ENCODE results near the gene C1QTNF3. TPM values are rescaled to one million over a fixed set of nuclear protein-coding genes. Genes with fewer than 3 reads are reported as not detected.
"Not testable (repeated sequence)": the region's sequence is repeated elsewhere in the genome, so short reads cannot be mapped to it uniquely, and the experiment has no call there.

C1QTNF3 gene
- total and polyA plus RNA-seq, 2 donors (not counting 3 experiments of a cell fraction or from before 2014, with no cell fraction given) = 1.6 TPM

- H3K4me3 ChIP-seq (replicated peaks in 1 of 3; ENCODE audit: insufficient read depth in 1 of 3, low read depth in 1 of 3, low read length in 3 of 3); H3K27me3 ChIP-seq (ENCODE audit: control insufficient read depth in 2 of 2, insufficient read depth in 2 of 2, low read length in 2 of 2); H3K4me2 ChIP-seq (ENCODE audit: insufficient read depth, low read length); H3K27ac ChIP-seq (ENCODE audit: insufficient read depth, low read depth, low read length); H3K9ac ChIP-seq (replicated peaks; ENCODE audit: extremely low read depth, insufficient read depth, low read length); H3K79me2 ChIP-seq (ENCODE audit: control insufficient read depth, insufficient read depth, low read length); BruUV-seq (replicated peaks); CTCF ChIA-PET; DNase-seq (ENCODE audit: low read depth, low spot score); H3K9me3 ChIP-seq (replicated peaks; ENCODE audit: control insufficient read depth, insufficient read depth, low read length); H2AFZ ChIP-seq (ENCODE audit: low read depth, low read length); H3K36me3 ChIP-seq (ENCODE audit: control insufficient read depth in 2 of 2, extremely low read depth in 1 of 2, insufficient read depth in 2 of 2, low read length in 2 of 2); H3K9me1 ChIP-seq (replicated peaks; ENCODE audit: control insufficient read depth, extremely low read depth, insufficient read depth, low read length); intact Hi-C loops (cut with micrococcal nuclease); POLR2A ChIA-PET; dilution Hi-C loops (cut with MboI; ENCODE audit: extremely low pct_ligation_motif_present, low sequenced_read_pairs); FAIRE-seq; H4K20me1 ChIP-seq (replicated peaks; ENCODE audit: control insufficient read depth, extremely low read depth, insufficient read depth, low read length); H3K4me1 ChIP-seq (ENCODE audit: control insufficient read depth, extremely low read depth, insufficient read depth, low read length): not testable (repeated sequence)
These were observed 44.7 kb upstream of the C1QTNF3 start for GRCh38 chr5:34087728-34088127.

GRCh38 chr5:34083898-34084297 is 40.9 kb upstream of the C1QTNF3 start:
- POLR2A ChIA-PET; FAIRE-seq; H3K36me3 ChIP-seq (ENCODE audit: control insufficient read depth in 2 of 2, extremely low read depth in 1 of 2, insufficient read depth in 2 of 2, low read length in 2 of 2): not testable (repeated sequence)

GRCh38 chr5:34079505-34079904 is 36.5 kb upstream of the C1QTNF3 start:
- H3K36me3 ChIP-seq (ENCODE audit: control insufficient read depth in 2 of 2, extremely low read depth in 1 of 2, insufficient read depth in 2 of 2, low read length in 2 of 2); DNase-seq (ENCODE audit: low read depth, low spot score); H3K4me1 ChIP-seq (ENCODE audit: control insufficient read depth, extremely low read depth, insufficient read depth, low read length); FAIRE-seq; H3K9ac ChIP-seq (replicated peaks; ENCODE audit: extremely low read depth, insufficient read depth, low read length); POLR2A ChIA-PET; H4K20me1 ChIP-seq (replicated peaks; ENCODE audit: control insufficient read depth, extremely low read depth, insufficient read depth, low read length); CTCF ChIA-PET; H2AFZ ChIP-seq (ENCODE audit: low read depth, low read length); H3K4me3 ChIP-seq (replicated peaks in 1 of 3; ENCODE audit: insufficient read depth in 1 of 3, low read depth in 1 of 3, low read length in 3 of 3); intact Hi-C loops (cut with micrococcal nuclease); dilution Hi-C loops (cut with MboI; ENCODE audit: extremely low pct_ligation_motif_present, low sequenced_read_pairs); BruUV-seq (replicated peaks); H3K27me3 ChIP-seq (ENCODE audit: control insufficient read depth in 2 of 2, insufficient read depth in 2 of 2, low read length in 2 of 2); H3K4me2 ChIP-seq (ENCODE audit: insufficient read depth, low read length); H3K9me1 ChIP-seq (replicated peaks; ENCODE audit: control insufficient read depth, extremely low read depth, insufficient read depth, low read length); H3K79me2 ChIP-seq (ENCODE audit: control insufficient read depth, insufficient read depth, low read length); H3K27ac ChIP-seq (ENCODE audit: insufficient read depth, low read depth, low read length); H3K9me3 ChIP-seq (replicated peaks; ENCODE audit: control insufficient read depth, insufficient read depth, low read length): not testable (repeated sequence)

More at GRCh38 chr5:34083898-34084297, 40.9 kb upstream of the C1QTNF3 start:
- BruUV-seq (replicated peaks); intact Hi-C loops (cut with micrococcal nuclease); H3K4me3 ChIP-seq (replicated peaks in 1 of 3; ENCODE audit: insufficient read depth in 1 of 3, low read depth in 1 of 3, low read length in 3 of 3); H3K9me3 ChIP-seq (replicated peaks; ENCODE audit: control insufficient read depth, insufficient read depth, low read length); dilution Hi-C loops (cut with MboI; ENCODE audit: extremely low pct_ligation_motif_present, low sequenced_read_pairs); H2AFZ ChIP-seq (ENCODE audit: low read depth, low read length); DNase-seq (ENCODE audit: low read depth, low spot score); H3K27ac ChIP-seq (ENCODE audit: insufficient read depth, low read depth, low read length); H3K9ac ChIP-seq (replicated peaks; ENCODE audit: extremely low read depth, insufficient read depth, low read length); CTCF ChIA-PET; H3K4me1 ChIP-seq (ENCODE audit: control insufficient read depth, extremely low read depth, insufficient read depth, low read length); H3K79me2 ChIP-seq (ENCODE audit: control insufficient read depth, insufficient read depth, low read length); H3K9me1 ChIP-seq (replicated peaks; ENCODE audit: control insufficient read depth, extremely low read depth, insufficient read depth, low read length); H4K20me1 ChIP-seq (replicated peaks; ENCODE audit: control insufficient read depth, extremely low read depth, insufficient read depth, low read length); H3K27me3 ChIP-seq (ENCODE audit: control insufficient read depth in 2 of 2, insufficient read depth in 2 of 2, low read length in 2 of 2); H3K4me2 ChIP-seq (ENCODE audit: insufficient read depth, low read length): not testable (repeated sequence)

GRCh38 chr5:34077636-34078035 is 34.6 kb upstream of the C1QTNF3 start:
- H3K79me2 ChIP-seq (ENCODE audit: control insufficient read depth, insufficient read depth, low read length); DNase-seq (ENCODE audit: low read depth, low spot score); H3K9ac ChIP-seq (replicated peaks; ENCODE audit: extremely low read depth, insufficient read depth, low read length); POLR2A ChIA-PET; FAIRE-seq; BruUV-seq (replicated peaks); intact Hi-C loops (cut with micrococcal nuclease); H3K4me3 ChIP-seq (replicated peaks in 1 of 3; ENCODE audit: insufficient read depth in 1 of 3, low read depth in 1 of 3, low read length in 3 of 3); dilution Hi-C loops (cut with MboI; ENCODE audit: extremely low pct_ligation_motif_present, low sequenced_read_pairs); H2AFZ ChIP-seq (ENCODE audit: low read depth, low read length); H3K36me3 ChIP-seq (ENCODE audit: control insufficient read depth in 2 of 2, extremely low read depth in 1 of 2, insufficient read depth in 2 of 2, low read length in 2 of 2); H3K4me2 ChIP-seq (ENCODE audit: insufficient read depth, low read length); H4K20me1 ChIP-seq (replicated peaks; ENCODE audit: control insufficient read depth, extremely low read depth, insufficient read depth, low read length); H3K4me1 ChIP-seq (ENCODE audit: control insufficient read depth, extremely low read depth, insufficient read depth, low read length); H3K9me3 ChIP-seq (replicated peaks; ENCODE audit: control insufficient read depth, insufficient read depth, low read length); H3K27ac ChIP-seq (ENCODE audit: insufficient read depth, low read depth, low read length); CTCF ChIA-PET; H3K27me3 ChIP-seq (ENCODE audit: control insufficient read depth in 2 of 2, insufficient read depth in 2 of 2, low read length in 2 of 2); H3K9me1 ChIP-seq (replicated peaks; ENCODE audit: control insufficient read depth, extremely low read depth, insufficient read depth, low read length): not testable (repeated sequence)
